Measurements from ENCODE around the gene IFI6.
"Not testable (repeated sequence)": the region's sequence is repeated elsewhere in the genome, so short reads cannot be mapped to it uniquely, and the experiment has no call there.

Gene IFI6

DNA sequence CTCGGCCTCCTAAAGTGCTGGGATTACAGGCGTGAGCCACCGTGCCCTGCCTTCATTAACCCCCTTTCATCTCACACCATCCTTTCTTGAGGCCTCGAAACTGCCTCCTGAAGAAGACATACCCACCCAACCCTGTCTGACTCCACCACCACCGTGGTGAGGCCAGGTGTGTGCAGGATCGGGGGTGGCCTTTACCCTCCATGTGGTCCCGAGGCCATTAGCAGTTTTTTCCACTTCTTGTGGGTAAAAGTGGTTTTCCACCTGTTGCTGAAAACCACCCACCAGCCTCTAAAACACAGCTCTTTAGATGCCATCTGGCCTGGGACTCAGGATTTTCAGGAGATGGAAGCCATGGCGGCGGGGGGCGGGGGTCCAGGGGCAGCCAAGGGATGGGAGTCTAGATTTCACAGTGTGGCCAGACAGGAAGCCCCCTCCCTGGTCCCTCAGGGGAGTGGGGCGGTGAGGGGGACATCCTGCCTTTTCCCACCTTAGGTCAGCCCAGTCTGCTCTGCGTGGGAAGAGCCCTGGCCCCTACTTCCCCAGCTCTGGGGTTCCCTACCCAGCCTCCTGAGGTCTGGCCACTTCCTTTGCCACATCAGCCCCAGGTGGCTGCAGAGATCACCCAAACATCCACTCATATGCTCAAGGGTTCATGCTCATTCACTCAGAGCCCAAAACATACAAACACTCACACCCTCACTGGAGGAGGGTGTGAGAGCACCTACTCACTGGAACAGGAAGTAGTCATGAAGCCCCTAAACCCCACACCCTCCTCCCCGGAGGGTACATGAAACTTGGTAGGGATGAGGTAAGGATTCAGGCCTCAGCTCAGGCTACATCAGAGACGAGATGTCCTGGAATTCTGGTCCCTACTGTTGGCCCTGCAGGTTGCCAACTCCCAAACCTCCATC, 39.4 kb downstream of the IFI6 start:
- no peak for DNase-seq (ENCODE audit: low read depth in 2 of 2, low spot score in 1 of 2)

DNA sequence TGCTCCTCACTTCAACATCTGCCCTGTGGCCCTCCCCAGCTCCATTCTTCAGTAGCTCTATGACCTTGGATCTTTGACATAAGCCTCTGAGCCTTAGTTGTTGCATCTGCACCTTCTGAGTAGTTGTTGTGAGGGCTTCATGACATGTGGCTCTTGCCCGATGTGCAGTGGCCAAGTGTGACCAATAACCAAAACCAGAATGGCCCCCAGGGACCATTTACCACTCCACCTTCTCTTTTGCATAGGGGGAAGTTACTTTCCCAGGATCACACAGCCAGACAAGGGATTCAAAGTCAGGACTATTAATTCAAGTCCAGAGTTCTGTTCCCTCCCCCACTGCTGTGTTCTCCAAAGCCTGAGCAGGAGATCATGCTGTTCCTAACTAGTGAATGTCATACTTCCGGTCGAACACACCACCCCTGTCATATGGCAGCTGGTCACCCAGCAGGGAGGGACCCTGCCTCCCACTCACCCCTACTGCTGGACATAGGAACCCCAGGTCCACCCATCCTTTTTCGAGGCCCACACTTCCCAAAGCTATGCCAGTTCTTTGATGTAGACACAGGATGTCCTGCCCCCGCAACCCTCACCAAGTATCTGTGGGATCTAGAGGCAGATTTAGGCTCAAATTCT, 41.0 kb downstream of the IFI6 start:
- no peak for DNase-seq (ENCODE audit: low read depth in 2 of 2, low spot score in 1 of 2)

DNA sequence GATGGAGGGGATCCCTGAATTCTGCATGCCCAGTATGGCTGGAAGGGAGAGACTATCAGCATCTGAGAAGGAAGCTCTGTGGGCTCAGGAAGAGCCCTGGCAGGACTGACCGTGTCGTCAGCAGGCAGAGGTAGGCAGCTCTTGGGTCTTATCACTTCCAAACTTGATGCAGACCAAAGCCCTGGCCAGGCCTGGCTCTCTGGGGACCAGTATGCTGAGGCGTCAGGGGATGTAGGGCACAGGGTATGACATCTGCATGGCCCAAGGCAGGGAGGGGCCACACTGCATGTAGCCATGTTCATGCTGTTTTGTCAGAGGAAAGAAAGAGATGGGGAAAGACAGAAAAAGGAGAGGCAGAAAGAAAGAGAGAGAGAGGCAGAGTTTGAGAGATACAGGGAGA, 43.3 kb downstream of the IFI6 start:
- DNase-seq (ENCODE audit: low read depth in 2 of 2, low spot score in 1 of 2): no peak

DNA sequence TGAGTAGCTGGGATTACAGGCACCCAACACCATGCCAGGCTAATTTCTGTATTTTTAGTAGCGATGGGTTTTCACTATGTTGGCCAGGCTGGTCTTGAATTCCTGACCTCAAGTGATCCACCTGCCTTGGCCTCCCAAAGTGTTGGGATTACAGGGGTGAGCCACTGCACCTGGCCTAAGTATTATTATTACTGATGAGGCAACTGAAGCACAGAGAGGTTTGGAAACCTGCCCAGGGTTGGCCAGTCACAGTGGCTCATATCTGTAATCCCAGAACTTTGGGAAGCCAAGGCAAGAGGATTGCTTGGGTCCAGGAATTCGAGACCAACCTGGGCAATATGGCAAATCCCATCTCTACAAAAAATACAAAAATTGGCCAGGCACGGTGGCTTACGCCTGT, 44.3 kb downstream of the IFI6 start:
- DNase-seq (ENCODE audit: low read depth in 2 of 2, low spot score in 1 of 2): not testable (repeated sequence)

DNA sequence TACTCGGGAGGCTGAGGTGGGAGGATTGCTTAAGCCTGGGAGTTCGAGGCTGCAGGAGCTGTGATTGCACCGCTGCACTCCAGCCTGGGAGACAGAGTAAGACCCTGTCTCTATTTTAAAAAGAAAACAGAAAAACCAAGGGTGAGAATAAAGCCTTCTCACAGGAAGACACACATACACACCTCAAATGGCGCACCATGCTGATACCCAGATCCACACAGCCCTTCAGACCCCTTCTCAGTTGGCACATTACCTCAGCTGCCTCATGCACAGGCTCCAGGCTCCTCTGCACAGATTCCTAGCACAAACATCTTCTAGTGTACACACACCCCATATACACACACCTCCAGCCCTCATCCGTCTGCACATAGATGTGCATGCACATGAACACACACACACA, 44.9 kb downstream of the IFI6 start:
- DNase-seq (ENCODE audit: low read depth in 2 of 2, low spot score in 1 of 2): no peak

DNA sequence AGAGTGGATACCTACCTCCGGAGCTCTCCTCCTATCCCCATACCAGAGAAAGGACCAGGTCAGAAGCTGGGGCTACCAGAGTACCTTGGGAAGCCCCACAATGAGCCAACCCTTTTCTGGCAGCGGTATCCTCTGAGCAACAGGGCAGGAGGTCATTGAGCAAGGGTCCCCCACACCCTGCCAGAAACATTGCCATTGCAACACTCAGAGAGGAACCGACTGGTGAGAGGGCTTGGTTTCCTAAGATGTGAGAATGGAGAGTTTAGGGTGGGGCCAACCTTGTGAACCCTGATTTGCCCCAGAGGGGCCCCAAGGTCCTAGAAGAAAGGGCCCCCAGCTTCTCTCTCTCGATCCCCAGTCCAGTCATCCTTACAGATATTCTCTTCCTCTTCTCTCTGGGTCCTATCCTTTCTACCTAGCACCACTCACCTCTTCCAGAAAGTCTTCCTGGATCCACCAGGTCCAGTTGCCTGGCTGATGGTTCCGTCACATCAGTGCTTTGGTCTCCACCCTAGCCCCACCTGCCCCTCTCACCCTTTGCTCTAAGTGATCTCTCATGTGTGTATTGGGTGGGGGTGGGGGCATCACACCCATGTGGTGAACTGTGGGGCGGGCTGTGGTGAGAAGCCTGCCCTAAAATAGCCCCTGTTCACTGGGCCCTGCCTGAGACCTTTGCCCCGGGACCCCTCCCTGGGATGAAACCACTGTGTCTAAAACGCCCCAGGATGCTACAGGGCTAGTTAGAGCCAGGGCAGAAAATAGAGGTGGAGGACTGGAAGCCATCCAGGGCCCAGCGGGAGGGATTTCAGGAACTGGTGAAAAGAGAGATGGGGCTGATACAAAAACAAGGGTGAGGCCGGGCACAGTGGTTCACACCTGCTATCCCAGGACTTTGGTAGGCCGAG, 45.7 kb downstream of the IFI6 start:
- DNase-seq (ENCODE audit: low read depth in 2 of 2, low spot score in 1 of 2): no peak

DNA sequence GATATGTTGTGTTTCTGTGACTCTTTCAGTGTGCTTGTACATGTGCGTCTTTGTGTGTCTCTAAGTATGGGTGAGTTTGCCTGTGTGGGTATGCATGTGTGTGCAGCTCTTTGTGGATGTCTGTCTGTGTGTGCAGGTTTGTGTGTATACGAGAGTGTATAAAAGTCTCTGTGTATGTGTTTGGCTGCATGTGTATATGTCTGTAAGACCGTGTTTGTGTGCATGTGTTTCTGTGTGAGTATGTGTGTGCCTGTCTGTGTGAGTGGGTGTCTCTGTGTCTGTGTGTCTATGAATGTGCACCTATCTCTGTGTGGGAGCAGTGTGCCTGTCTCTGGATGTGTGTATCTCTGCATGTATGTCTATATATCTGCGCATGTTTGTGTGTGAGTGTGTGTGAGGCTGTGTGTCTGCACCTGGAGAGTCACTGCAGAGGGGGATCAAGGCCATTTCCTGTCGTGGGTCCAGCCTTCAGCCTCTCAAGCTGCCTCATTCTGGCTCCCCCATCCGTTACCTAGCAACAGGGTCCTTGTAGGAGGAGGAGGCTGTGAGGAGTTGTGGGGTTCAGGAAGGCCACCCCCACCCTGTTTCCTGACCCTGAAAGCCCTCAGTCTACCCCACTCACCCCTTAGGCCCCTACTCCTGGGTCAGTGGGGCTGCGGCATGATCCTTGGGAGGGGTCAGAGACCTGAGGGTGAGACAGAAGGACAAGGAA, 47.4 kb downstream of the IFI6 start:
- no peak for DNase-seq (ENCODE audit: low read depth in 2 of 2, low spot score in 1 of 2)

DNA sequence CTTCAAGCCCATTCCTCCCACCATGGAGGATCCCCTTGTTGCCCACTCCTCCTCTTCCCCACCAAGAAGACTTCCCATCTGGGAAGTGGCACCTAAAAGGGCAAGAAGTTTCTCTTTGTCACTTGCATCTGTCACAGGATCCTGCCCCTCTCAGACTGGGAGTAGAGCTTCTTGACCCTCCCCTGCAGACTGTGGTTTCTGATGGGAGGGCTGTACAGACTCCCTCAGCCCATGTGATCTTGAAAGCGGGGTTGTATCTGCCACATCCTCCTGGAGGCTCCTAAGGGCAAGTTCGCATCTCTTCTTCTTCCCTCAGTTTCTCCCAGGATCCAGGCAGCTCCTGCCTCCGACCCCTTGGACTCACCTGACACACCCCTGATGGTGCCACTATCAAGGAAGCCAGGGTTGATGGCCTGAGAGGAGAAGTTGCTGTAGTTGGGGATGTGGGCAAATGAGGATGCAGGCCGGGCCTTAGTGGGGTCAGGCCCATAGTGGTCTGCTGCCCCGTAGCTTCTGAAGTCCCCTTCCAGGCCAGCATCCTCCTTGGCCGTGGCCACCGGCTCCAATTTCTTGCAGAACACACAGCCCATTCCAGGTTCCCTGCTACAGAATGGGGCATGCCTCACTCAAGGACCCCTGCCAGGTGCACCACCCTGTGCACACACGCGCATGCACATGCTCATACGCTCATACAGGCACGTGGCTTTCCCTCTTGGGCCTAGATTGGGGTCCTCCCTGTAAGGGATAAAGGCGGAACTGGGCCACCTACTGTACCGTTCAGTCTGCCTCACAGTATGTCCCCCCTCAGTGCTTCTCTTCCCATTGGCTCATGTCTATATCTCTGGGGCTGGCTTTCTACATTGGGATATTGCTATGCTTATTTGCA, 48.4 kb downstream of the IFI6 start:
- no peak for DNase-seq (ENCODE audit: low read depth in 2 of 2, low spot score in 1 of 2)

DNA sequence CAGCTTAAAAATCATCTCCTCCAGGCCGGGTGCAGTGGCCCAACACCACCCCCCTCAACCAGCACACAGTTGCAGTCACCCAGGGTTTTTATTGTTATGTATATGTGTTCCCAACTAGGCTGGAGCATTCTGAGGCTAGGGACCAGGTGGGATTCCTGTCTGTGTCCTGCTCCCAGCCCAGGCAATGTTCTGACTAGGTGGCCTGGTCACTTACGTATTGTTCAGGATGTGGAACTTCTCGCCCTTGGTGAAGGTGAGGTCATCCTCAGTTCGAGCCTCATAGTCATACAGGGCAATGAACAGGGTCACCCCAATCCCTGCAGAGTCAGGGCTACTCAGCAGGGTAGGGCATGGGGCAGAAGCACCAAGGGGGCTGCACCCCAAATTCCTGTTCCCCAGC, 49.2 kb downstream of the IFI6 start:
- DNase-seq (ENCODE audit: low read depth in 2 of 2, low spot score in 1 of 2): no peak

DNA sequence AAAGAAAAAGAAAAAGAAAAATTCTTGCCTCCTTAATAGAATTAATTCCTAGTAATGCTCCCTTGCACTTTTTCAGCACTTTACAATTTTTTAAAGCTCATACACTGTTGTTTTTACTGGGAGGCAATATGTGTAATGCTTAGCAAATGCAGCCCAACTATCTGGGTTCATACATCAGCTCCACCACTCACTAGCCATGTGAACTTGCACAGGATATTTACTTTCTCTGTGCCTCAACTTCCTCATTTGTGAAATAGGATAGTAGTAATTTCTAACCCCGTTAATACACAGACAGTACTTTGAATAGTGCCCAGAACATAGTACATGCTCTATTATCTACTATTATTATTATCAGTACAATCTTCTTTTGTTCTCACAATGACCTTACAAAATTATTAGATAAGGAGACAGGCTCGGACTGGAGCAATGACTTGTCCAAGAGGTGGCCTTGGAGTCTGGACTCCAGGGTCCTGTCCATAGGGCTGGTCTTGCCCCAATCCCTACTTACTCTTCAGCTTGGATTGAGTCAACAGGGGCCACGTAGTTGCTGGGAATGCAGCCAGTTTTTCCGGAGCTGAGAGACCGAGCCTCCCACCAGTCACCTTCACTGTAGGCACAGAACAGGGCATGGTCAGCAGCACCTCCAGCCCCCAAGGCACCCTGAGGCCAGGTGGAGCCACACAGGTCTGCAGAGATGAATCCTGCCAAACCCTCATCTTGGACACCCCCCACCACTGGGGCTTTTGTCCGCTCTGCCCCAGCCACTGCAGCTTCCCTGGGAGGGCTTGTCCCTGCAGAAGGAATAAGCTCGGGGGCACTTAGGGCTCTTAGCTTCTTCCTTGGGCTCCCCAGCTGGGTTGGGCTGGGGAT, 50.7 kb downstream of the IFI6 start:
- no peak for DNase-seq (ENCODE audit: low read depth in 2 of 2, low spot score in 1 of 2)

DNA sequence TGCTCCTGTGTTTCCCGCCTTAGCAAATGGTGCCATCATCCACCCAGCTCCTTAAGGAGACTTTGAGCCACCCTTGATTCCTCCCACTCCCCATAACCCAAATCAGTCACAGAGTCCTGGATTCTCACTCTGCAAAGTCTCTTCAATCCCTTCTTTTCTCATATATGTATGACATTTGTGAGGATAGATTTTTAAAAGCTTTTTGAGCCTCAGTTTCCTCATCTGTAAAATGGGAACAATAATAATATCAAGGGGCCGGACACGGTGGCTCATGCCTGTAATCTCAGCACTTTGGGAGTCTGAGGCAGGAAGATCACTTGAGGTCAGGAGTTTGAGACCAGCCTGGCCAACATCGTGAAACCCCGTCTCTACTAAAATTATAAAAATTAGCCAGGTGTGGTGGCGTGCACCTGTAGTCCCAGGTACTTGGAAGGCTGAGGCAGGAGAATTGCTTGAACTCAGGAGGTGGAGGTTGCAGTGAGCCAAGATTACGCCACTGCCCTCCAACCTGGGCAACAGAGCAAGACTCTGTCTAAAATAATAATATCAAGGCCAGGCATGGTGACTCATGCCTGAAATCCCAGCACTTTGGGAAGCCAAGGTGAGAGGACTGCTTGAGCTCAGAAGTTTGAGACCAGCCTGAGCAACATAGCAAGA, 52.1 kb downstream of the IFI6 start:
- not testable (repeated sequence) for DNase-seq (ENCODE audit: low read depth in 2 of 2, low spot score in 1 of 2)

DNA sequence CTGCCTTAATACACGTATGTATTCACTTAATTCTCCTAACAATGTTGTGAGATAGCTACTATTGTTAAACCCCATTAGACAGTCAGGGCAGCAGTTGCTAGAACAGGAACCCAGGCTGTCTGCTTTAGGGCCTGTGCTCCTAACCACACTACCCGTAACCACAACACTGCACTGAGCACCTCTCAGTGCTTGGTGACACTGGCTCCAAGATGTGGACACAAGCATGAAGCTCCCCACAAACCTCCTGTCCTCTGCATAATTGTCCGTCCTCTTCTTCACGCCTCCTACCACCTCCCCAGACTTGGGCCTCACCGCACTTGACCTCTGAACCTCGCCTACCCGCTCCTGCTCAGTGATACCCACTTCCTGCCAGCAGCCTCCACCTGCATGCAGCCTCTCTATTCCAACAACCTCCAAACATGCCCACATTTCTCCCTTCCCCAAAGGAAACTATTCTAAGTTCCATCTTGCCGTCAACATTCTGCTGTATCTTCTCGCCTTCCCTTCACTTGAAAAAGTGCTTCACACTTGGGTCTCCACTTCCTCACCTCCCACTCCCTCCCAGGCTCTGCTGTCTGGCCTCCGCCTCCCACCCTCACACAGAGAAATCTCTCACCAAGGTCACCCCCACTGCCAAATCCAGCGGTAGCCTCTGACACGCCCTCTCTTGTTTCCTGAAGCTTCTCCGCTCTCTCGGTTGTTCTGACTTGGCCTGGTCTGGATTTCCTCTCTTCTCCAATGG, 53.5 kb downstream of the IFI6 start:
- DNase-seq (ENCODE audit: low read depth in 2 of 2, low spot score in 1 of 2): no peak

DNA sequence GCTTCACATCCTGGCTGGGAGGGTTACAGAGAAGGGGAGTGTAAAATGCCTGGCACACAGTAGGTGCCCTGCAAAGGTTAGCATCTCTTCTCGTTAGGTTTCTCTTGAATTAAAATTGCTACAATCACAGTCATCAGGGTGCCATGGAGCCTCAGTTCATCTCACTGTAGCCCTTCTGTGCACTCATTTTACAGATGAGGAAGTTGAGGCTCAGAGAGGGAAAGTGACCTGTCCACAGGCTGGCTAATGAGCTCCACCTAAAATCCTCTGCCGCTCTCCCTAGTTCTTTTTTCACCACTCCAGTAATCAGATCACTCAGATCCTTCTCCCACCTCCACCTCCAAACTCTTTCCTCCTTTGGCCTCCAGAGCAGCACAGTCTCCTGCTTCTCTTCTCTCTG, 54.6 kb downstream of the IFI6 start:
- no peak for DNase-seq (ENCODE audit: low read depth in 2 of 2, low spot score in 1 of 2)

DNA sequence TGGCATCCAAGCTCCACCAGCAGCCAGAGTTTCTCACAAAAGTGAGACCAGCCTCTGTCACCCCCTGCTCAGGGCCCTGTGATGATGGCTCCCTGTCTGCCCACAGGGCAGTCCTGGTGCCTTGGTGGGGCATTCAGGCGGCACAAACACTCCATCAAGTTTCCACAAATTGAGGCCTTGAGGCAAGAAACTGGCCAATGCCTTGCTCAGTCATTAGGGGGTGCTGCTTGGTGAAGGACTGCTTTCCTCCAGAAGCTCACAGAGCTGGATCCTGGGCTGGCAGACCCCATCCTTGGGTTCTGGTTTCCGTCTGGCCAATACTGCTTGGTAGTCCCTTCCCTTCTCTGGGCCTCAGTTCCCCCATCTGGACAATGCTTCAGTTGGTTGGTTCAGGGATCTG, 55.6 kb downstream of the IFI6 start:
- DNase-seq (ENCODE audit: low read depth in 2 of 2, low spot score in 1 of 2): no peak
